GM19438 (cell line): ENCODE measurements around the gene MED26.
A peak's percentile ranks its signal among the peaks of the same experiment; 100 is the strongest.
"Not testable (repeated sequence)": the region's sequence is repeated elsewhere in the genome, so short reads cannot be mapped to it uniquely, and the experiment has no call there.

Experiments used
- ATAC-seq: cut with Tn5 transposase; IDR thresholded peaks from one replicate; pipeline ENCODE4 v1.9.1; 2021; ENCODE audit warnings: low read depth; ENCODE audit not compliant: unreplicated experiment

The MED26 gene

DNA sequence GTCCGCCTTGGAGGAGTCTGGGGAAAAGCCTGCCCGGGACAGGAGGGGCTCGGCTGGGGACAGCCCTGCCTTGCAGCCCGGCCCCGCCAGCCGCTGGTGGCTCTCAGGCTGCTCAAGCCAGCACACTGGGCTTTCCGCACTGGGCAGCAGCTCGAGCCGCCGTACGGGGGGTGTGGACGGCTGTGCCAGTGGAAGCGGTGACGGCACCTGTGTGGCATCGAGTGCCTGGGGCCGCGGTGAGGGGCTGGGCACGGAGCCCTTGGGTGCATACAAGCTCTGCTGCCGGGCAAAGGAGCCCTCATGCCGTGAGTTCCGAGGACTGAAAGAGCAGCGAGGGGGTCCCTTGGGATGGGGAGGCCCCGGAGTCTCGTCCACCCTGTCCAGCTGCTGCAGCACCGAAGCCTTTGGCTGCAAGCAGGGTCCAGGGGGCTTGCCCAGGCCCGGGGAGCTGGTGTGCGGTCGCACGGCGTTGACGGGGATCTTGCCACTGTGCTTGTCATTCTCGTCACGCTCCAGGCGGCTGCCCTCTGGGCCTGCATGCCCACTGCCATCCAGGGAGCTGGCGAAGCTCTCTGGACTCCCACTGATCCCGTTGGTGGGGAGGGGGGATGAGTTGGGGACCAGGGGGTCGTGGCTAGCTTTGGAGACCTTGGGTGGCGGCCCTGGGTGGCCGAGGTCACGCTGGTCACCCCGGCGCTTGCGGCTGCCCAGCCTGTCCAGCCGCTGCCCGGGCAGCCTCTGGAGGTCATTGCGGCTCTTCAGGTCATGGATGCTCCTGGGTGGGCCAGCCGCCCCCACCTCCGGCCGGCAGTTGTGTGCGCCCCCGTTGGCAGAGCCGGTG lies 51.1 kb downstream of the MED26 start:
- ATAC-seq, result no peak

DNA sequence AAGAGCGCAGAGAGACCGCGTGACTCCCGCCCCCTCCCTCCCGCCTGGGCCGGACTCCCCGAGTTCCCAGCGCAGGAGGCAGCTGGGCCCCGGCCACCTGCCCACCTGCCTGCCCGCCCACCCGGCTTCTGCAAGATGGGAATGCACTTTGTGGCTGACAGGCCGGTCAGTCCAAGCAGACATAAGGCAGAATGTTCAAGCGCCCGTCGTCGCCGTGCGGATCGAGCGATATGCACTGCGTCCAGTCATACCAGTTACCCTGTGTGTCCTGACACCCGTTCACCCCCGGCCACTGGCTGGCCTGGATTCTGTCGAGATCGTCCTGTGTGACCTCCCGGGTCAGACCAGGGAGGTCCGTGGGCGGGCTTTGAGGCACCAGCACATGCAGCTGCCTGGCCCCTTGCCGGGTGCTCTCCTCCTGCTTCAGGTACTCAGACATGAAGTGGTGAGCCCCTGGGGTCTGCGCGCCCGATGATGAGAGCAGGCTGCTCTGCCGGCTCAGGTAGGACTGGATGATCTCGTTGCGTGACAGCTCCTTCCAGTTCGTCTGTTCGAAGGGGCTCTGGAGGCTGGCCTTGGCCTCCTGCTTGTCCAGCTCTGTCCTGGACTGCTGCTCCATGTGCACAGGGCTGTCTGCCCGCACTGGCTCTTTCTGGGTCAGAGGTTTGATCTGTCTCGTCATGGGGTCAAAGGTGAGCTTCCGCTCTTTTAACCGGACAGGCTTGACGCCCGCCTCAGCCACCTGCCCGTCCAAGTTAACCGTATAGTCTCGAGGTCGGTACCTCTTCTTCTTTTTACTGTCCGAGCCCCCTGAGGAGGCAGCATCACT lies 51.9 kb downstream of the MED26 start:
- no peak for ATAC-seq

DNA sequence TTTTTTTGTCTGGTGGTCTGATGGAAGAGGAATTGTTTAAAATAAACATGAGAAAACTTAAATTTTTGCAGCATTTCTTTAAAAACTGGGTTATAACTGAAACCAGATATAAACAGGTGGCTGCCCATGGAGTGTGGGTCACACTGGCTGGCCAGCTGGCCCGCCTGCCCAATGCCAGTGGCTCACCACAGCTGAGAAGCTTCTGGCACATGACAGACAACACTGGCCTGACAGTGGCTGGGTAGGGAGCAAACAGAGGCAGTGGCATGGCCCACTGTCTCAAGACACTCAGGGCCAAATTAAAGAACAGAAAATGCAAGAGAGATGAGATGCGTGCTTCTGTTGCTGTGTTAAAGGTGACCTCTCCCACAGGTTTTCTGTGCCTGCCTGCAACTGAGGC lies 52.7 kb downstream of the MED26 start:
- ATAC-seq, result no peak

GRCh38 chr19:16573925-16574324 lies 54.1 kb downstream of the MED26 start:
- ATAC-seq, result no peak

DNA sequence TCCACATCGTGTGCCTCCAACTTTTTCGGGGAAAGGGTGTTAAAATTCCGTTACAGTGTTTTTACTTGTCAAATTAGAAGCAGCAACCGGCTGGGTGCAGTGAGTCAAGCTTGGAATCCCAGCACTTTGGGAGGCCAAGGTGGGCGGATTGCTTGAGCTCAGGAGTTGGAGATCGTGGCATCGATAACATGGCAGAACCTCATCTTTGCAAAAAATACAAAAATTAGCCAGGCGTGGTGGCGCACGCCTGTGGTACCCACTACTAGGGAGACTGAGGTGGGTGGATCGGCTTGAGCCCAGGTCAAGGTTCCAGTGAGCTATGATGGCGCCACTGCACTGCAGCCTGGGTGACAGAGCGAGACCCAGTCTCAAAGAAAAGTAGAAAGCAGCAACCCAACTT lies 54.7 kb downstream of the MED26 start:
- no peak for ATAC-seq

- ATAC-seq, result peak; percentile 71
Observed at GRCh38 chr19:16572332-16573211, 55.4 kb downstream of the MED26 start, which contains the start of gene SLC35E1. Gene SLC35E1 (minus strand): TSS chr19:16572415. CDS start chr19:16572364, 51 bp downstream.

- ATAC-seq, result peak; percentile 19
Observed at GRCh38 chr19:16571822-16572331, 56.1 kb downstream of the MED26 start.

DNA sequence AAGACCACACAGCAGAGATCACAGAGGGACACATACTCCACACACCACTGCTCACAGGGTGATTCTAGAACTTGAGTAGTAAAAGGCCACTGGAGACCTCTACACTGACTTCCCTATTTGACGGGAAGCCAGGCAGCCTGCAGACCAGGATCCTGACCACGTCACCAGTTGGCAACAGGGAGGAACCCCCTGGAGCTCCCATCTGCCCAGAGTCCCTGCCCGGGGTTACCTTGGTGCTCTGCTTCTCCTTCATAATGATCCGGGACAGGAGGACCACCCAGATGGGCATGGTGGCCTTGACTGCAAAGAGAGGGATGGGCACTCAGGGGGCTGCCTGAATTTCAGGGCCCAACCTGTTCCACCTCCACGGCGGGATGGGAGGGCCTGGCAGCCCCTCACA lies 56.7 kb downstream of the MED26 start:
- ATAC-seq, result no peak

DNA sequence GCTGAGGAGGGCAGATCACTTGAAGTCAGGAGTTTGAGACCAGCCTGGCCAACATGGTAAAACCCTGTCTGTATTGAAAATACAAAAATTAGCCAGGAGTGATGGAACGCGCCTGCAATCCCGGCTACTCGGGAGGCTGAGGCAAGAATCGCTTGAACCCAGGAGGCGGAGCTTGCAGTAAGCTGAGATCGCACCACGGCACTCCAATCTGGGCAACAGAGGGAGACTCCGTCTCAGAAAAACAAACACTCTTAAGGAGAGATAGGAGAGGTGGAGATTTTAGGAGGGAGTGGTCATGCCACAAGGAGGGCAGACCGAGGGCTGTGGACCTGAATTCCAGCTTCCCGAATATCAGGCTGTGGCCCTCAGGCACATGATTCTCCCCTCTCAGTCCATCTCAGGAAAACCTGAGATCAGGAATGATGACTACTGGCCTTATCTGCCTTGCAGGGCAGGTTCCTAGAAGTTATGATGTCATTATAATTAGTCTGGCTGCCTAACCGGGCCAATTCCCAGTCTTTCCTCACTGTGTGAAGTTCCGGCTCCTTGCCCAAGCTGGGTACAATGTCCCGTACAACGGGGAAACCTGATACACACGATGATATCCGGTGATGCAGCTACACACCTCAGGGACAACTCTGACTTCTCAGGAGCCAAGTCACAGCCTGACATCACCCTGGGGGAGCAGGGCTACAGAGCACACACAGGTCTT lies 58.2 kb downstream of the MED26 start:
- ATAC-seq, result no peak

GRCh38 chr19:16566702-16567101 lies 61.3 kb downstream of the MED26 start:
- ATAC-seq, result no peak

DNA sequence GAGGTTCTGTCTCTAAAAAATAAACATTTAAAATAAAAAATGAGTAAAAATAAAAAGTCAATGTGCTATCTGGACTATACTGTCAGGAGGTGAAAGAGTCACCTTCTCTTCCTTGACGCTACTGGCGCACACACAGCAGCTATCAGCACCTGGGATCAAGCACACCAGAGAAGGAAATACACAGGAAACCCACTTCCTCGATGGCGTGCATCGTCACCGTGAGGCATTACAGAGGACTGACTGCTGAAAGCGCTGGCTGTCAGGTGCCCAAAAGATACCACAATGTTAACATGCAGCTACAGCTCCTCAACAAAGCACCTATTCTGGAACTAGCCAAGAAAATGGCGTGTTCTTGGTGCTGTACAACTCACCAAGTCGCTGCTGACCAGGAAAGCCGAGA lies 61.8 kb downstream of the MED26 start:
- no peak for ATAC-seq

DNA sequence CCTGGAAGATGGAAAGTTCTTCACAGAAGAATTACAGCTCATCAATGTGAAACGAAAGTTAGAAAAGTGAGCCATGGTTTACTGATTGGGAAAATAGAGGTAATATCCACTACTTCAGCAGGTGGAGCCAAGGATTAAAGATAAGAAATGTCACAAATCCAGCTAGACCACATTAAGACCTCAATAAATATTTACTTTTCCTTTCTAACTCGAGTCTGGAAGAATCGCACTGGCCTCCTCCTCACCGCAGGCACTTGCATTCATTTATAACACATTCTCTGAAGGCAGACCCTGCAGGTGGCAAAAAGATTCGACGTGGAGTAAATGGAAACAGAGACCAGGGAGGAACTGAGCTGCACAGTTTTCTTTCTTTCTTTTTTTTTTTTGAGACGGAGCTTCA lies 63.2 kb downstream of the MED26 start:
- ATAC-seq, result no peak

DNA sequence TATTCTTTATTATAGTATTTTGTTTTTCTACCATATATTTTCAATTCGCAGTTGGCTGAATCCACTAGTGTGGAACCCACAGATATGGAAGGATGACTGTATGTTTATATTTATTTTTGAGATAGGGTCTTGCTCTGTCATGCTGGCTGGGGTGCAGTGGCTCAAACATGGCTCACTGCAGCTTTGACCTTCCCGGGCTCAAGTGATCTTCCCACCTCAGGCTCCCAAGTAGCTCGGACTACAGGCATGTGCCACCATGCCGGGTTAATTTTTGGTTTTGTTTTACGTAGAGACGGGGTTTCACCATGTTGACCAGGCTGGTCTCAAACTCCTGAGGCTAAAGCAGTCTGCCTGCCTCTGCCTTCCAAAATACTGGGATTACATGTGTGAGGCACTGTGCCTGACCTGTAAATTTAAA lies 65.4 kb downstream of the MED26 start:
- ATAC-seq, result no peak

DNA sequence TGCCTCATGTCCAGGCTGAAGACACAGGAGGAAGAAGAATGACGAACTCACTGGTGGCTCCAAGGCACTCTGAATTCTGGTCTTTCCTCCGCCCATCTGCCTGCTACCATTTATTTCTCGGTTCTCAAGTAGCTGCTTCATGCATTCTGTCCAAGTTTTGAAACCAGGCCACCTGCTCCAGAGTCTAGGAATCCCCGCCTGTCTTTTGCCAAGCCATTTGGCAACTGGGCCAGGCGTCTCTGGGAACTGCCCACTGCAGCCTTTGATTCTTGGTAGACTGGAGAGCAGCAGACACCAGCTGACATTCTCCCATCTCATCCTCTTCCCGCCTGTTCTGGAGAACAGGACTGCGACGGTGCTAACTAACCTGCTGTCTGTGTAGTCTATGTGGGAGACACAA lies 66.6 kb downstream of the MED26 start:
- ATAC-seq, result no peak

GRCh38 chr19:16559780-16560276 lies 68.2 kb downstream of the MED26 start:
- ATAC-seq, result no peak

GRCh38 chr19:16554776-16555175 lies 73.2 kb downstream of the MED26 start:
- ATAC-seq, result no peak

GRCh38 chr19:16551902-16552301 lies 76.1 kb downstream of the MED26 start:
- not testable (repeated sequence) for ATAC-seq

DNA sequence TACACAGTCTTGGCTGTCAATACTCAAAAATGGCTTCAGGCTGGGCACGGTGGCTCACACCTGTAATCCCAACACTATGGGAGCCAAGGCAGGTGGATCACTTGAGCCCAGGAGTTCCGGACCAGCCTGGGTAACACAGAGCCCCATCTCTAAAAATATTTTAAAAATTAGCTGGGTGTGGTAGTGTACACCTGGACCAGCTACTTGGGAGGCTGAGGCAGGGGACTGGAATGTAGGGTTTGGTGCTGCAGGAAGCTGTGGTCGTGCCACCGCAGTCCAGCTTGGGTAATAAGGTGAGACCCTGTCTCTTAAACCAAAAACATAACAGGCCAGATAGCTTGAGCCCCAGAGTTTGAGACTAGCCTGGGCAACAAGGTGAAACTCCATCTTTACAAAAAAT lies 79.0 kb downstream of the MED26 start:
- no peak for ATAC-seq

DNA sequence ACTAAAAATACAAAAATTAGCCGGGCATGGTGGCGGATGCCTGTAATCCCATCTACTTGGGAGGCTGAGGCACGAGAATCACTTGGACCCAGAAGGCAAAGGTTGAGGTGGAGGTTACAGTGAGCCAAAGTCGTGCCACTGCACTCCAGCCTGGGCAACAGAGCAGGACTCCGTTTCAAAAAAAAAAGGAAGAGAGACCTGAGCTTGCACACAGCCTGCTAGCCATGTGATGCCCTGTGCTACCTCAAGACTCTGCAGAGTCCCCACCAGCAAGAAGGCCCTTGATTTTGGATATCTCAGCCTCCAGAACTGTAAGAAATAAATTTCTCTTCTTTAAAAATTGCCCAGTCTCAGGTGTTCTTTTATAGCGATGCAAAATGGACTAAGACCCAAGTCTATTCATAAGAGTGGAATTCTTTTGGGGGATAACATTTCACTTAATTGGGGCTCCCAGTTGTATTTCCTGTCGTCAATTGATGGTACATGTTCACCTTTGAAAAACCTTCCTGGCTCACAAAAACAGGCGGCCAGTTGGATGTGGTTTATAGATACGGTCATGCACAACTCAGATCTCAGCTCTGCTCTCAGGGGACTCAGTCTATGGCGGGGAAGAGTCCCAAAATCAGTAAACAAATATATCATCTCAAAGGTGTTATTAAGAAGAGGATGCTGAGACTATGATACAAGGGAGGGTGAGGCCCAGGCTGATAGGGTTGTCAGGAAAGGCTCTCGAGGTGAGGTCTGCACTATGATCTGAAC lies 83.4 kb downstream of the MED26 start:
- no peak for ATAC-seq
